Measurements from ENCODE around the gene FHIT.

DNA sequence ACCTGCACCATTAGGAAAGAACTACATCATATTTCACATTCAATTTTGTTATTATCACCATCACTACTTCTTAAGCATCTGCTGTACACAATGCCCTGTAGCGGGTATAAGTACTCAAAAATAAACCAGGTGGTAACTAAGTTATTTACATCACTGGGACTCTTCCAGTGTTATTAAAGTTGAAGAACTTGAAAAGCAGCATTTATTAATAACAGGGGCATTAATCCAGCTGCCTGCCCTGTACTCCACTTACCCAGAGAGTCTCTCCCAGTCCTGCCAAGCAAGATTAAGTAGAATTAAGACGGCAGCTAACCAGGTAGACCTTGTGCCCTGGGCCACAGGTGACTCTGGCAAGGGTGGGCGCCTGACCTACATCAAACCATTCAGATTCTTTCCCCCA lies 65.2 kb downstream of the FHIT start:
- TF ChIP-seq, protein P1, sequence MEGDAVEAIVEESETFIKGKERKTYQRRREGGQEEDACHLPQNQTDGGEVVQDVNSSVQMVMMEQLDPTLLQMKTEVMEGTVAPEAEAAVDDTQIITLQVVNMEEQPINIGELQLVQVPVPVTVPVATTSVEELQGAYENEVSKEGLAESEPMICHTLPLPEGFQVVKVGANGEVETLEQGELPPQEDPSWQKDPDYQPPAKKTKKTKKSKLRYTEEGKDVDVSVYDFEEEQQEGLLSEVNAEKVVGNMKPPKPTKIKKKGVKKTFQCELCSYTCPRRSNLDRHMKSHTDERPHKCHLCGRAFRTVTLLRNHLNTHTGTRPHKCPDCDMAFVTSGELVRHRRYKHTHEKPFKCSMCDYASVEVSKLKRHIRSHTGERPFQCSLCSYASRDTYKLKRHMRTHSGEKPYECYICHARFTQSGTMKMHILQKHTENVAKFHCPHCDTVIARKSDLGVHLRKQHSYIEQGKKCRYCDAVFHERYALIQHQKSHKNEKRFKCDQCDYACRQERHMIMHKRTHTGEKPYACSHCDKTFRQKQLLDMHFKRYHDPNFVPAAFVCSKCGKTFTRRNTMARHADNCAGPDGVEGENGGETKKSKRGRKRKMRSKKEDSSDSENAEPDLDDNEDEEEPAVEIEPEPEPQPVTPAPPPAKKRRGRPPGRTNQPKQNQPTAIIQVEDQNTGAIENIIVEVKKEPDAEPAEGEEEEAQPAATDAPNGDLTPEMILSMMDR (IDR thresholded peaks at IDR 0.05; ENCODE audit: low read depth, low read length, missing input control) = no peak
- TF ChIP-seq HNF4G (IDR thresholded peaks at IDR 0.05) = no peak
- no peak for TF ChIP-seq RAD21 (IDR thresholded peaks at IDR 0.05)
- TF ChIP-seq TAF1 (conservative IDR thresholded peaks at IDR 0.05) = no peak
- TF ChIP-seq NR2F2 (IDR thresholded peaks at IDR 0.05) = no peak
- no peak for TF ChIP-seq GABPA (IDR thresholded peaks at IDR 0.05 in 1 of 2, conservative IDR thresholded peaks at IDR 0.05 in 1 of 2)
- no peak for TF ChIP-seq JUND (IDR thresholded peaks at IDR 0.05)
- TF ChIP-seq, protein P2, sequence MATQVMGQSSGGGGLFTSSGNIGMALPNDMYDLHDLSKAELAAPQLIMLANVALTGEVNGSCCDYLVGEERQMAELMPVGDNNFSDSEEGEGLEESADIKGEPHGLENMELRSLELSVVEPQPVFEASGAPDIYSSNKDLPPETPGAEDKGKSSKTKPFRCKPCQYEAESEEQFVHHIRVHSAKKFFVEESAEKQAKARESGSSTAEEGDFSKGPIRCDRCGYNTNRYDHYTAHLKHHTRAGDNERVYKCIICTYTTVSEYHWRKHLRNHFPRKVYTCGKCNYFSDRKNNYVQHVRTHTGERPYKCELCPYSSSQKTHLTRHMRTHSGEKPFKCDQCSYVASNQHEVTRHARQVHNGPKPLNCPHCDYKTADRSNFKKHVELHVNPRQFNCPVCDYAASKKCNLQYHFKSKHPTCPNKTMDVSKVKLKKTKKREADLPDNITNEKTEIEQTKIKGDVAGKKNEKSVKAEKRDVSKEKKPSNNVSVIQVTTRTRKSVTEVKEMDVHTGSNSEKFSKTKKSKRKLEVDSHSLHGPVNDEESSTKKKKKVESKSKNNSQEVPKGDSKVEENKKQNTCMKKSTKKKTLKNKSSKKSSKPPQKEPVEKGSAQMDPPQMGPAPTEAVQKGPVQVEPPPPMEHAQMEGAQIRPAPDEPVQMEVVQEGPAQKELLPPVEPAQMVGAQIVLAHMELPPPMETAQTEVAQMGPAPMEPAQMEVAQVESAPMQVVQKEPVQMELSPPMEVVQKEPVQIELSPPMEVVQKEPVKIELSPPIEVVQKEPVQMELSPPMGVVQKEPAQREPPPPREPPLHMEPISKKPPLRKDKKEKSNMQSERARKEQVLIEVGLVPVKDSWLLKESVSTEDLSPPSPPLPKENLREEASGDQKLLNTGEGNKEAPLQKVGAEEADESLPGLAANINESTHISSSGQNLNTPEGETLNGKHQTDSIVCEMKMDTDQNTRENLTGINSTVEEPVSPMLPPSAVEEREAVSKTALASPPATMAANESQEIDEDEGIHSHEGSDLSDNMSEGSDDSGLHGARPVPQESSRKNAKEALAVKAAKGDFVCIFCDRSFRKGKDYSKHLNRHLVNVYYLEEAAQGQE (IDR thresholded peaks at IDR 0.05) = no peak
- TF ChIP-seq MAX (IDR thresholded peaks at IDR 0.05) = no peak
- TF ChIP-seq ATF3 (IDR thresholded peaks at IDR 0.05) = no peak
- no peak for TF ChIP-seq SP1 (IDR thresholded peaks at IDR 0.05)

Data from liver (tissue), 3 donors.